IMR-90 (cell line): ENCODE results near the gene RLN2.

ENCODE experiments used
- CEBPB ChIP-seq: IDR thresholded peaks from 2 replicates; pipeline ENCODE4 v1.6.1; 2012; ENCODE audit warnings: low read depth, low read length, improper control_type of control experiment
- FOS ChIP-seq: fragments of 150-350 bp; IDR thresholded peaks from 2 replicates; pipeline ENCODE4 v1.6.1; 2016; ENCODE audit warnings: low read depth, low read length
- MAFK ChIP-seq: IDR thresholded peaks from 2 replicates; pipeline ENCODE4 v1.6.1; 2012; ENCODE audit warnings: low read depth, low read length, improper control_type of control experiment
- MAZ ChIP-seq: IDR thresholded peaks from 2 replicates; pipeline ENCODE4 v1.6.1; 2012; ENCODE audit warnings: low read depth, mild to moderate bottlenecking, low read length, improper control_type of control experiment, moderate library complexity, borderline replicate concordance
- NFE2L2 ChIP-seq: fragments of 150-350 bp; IDR thresholded peaks from 2 replicates; pipeline ENCODE4 v1.6.1; 2016; ENCODE audit warnings: low read depth, mild to moderate bottlenecking, low read length
- POLR2A ChIP-seq: IDR thresholded peaks from 2 replicates; pipeline ENCODE4 v1.6.1; 2012; ENCODE audit warnings: mild to moderate bottlenecking, low read depth, low read length
- RAD21 ChIP-seq: IDR thresholded peaks from 2 replicates; pipeline ENCODE4 v1.6.1; 2012; ENCODE audit warnings: low read length, improper control_type of control experiment
- RCOR1 ChIP-seq: IDR thresholded peaks from 2 replicates; pipeline ENCODE4 v1.6.1; 2012; ENCODE audit warnings: mild to moderate bottlenecking, low read length, improper control_type of control experiment; ENCODE audit not compliant: insufficient replicate concordance
- RFX5 ChIP-seq: IDR thresholded peaks from 2 replicates; pipeline ENCODE4 v1.8.0; 2012; ENCODE audit warnings: low read depth, mild to moderate bottlenecking, low read length, moderate library complexity
- SMC3 ChIP-seq: fragments of 150-350 bp; IDR thresholded peaks from 2 replicates; pipeline ENCODE4 v1.6.1; 2016; ENCODE audit warnings: low read depth, mild to moderate bottlenecking, antibody characterized with exemption, low read length, moderate library complexity
- TF ChIP-seq, protein P1 (sequence below): conservative IDR thresholded peaks from 2 replicates; pipeline ENCODE4 v1.5.1; 2012; ENCODE audit warnings: mild to moderate bottlenecking, low read depth, low read length, improper control_type of control experiment
- TF ChIP-seq, protein P2 (sequence below): fragments of 150-350 bp; IDR thresholded peaks from 2 replicates; pipeline ENCODE4 v1.6.1; 2016; ENCODE audit warnings: low read depth, mild to moderate bottlenecking, low read length, moderate library complexity, borderline replicate concordance

DNA sequence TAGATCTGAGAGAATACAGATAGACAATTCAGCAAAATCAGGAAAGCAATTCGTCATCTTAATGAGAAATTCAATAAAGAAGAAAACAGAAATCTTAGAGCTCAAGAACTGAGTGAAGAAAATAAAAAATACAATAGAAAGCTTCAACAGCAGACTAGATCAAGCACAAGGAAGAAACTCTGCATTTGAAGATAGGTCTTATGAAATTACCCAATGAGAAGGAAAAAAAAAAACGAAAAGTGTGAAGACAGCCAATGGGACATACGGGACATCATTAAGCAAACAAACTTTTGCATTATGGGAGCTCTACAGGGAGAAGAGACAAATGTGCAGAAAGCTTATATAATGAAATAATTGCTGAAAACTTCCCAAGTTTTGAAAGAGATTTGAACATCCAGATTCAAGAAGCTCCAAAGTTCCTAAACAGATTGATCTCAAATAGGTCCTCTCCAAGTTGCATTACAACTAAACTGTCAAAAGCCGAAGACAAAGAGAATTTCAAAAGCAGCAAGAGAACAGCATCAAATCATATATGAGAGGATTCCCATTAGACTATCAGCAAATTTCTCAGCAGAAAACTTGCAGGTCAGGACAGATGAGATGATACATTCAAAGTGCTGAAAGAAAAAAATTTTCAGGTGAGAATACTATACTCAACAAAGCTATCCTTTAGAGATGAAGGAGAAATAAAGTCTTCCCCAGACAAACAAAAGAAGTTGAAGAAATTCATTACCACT, 10.8 kb upstream of the RLN2 start:
- TF ChIP-seq, protein P1, sequence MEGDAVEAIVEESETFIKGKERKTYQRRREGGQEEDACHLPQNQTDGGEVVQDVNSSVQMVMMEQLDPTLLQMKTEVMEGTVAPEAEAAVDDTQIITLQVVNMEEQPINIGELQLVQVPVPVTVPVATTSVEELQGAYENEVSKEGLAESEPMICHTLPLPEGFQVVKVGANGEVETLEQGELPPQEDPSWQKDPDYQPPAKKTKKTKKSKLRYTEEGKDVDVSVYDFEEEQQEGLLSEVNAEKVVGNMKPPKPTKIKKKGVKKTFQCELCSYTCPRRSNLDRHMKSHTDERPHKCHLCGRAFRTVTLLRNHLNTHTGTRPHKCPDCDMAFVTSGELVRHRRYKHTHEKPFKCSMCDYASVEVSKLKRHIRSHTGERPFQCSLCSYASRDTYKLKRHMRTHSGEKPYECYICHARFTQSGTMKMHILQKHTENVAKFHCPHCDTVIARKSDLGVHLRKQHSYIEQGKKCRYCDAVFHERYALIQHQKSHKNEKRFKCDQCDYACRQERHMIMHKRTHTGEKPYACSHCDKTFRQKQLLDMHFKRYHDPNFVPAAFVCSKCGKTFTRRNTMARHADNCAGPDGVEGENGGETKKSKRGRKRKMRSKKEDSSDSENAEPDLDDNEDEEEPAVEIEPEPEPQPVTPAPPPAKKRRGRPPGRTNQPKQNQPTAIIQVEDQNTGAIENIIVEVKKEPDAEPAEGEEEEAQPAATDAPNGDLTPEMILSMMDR = no peak
- TF ChIP-seq, protein P2, sequence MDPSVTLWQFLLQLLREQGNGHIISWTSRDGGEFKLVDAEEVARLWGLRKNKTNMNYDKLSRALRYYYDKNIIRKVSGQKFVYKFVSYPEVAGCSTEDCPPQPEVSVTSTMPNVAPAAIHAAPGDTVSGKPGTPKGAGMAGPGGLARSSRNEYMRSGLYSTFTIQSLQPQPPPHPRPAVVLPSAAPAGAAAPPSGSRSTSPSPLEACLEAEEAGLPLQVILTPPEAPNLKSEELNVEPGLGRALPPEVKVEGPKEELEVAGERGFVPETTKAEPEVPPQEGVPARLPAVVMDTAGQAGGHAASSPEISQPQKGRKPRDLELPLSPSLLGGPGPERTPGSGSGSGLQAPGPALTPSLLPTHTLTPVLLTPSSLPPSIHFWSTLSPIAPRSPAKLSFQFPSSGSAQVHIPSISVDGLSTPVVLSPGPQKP = no peak
- TF ChIP-seq RCOR1 (no peak), POLR2A (no peak), NFE2L2 (no peak), MAZ (no peak), RFX5 (no peak), CEBPB (no peak), MAFK (no peak), RAD21 (no peak), FOS (no peak), SMC3 (no peak)
